Smooth muscle cell (in vitro differentiated cells): Measurements from ENCODE around the gene ZNF862. TPM values are rescaled to one million over a fixed set of nuclear protein-coding genes. Genes with fewer than 3 reads are reported as not detected.

Experiments
- DNase-seq: peaks from one replicate; lab custom pipeline; 2025; ENCODE audit not compliant: unreplicated experiment; lab: John Stamatoyannopoulos, UW
- H2AFZ ChIP-seq: fragments of 200-600 bp; sonication (generic); 2 replicates; pipeline ENCODE4 v1.6.0; 2016; ENCODE audit warnings: antibody characterized with exemption, low read depth, mild to moderate bottlenecking
- H3F3A ChIP-seq: fragments of 200-600 bp; sonication (generic); 2 replicates; pipeline ENCODE4 v1.6.0; 2017; ENCODE audit warnings: antibody characterized with exemption, low read depth
- H3K27ac ChIP-seq: fragments of 200-600 bp; sonication (generic); 2 replicates; pipeline ENCODE4 v1.5.1; 2016; ENCODE audit warnings: low read depth, mild to moderate bottlenecking
- H3K27me3 ChIP-seq: fragments of 200-600 bp; sonication (generic); 2 replicates; pipeline ENCODE4 v1.6.1; 2016; ENCODE audit warnings: low read depth, mild to moderate bottlenecking
- H3K36me3 ChIP-seq: fragments of 200-600 bp; sonication (generic); 2 replicates; pipeline ENCODE4 v1.5.1; 2016; ENCODE audit warnings: low read depth
- H3K4me1 ChIP-seq: fragments of 200-600 bp; sonication (generic); 2 replicates; pipeline ENCODE4 v1.5.1; 2016; ENCODE audit warnings: low read depth
- H3K4me2 ChIP-seq: fragments of 200-600 bp; sonication (generic); 2 replicates; pipeline ENCODE4 v1.6.0; 2016; ENCODE audit warnings: mild to moderate bottlenecking
- H3K4me3 ChIP-seq: fragments of 200-600 bp; sonication (generic); 2 replicates; pipeline ENCODE4 v1.5.1; 2016; ENCODE audit warnings: mild to moderate bottlenecking
- H3K79me2 ChIP-seq: fragments of 200-600 bp; sonication (generic); 2 replicates; pipeline ENCODE4 v1.6.0; 2016; ENCODE audit warnings: low read depth, mild to moderate bottlenecking
- H3K9ac ChIP-seq: fragments of 200-600 bp; sonication (generic); 2 replicates; pipeline ENCODE4 v1.6.0; 2016; ENCODE audit warnings: low read depth
- H3K9me3 ChIP-seq: fragments of 200-600 bp; sonication (generic); replicated peaks from 2 replicates; pipeline ENCODE4 v1.5.1; 2016; ENCODE audit warnings: low read depth
- H4K20me1 ChIP-seq: fragments of 200-600 bp; sonication (generic); 2 replicates; pipeline ENCODE4 v1.6.0; 2016; ENCODE audit warnings: low read depth
- WGBS: methylation state at CpG from one replicate; pipeline ENCODE4 v1.1.7; 2016; ENCODE audit warnings: low lambda C conversion rate; 5-methylcytosine and 5-hydroxymethylcytosine counted together
- polyA plus RNA-seq: library from polyadenylated mRNA; unstranded; fragments of >200 nt; fragmentation: Nextera tagmentation; extraction: Ambion mirVana; gene quantifications from 2 replicates; pipeline ENCODE4 v1.2.1, GENCODE V29; 2016
- total RNA-seq: library from RNA; depleted of rRNA; stranded (reverse); fragments of >200 nt; gene quantifications from 2 replicates; pipeline ENCODE4 v1.2.3, GENCODE V29; 2014
- TF ChIP-seq, protein P1 (sequence below): fragments of 200-600 bp; sonication (generic); IDR thresholded peaks from 2 replicates; pipeline ENCODE4 v1.5.1; 2017; ENCODE audit warnings: borderline replicate concordance, mild to moderate bottlenecking, antibody characterized with exemption; ENCODE audit not compliant: insufficient read depth, poor library complexity, severe bottlenecking

ZNF862 gene
- total and polyA plus RNA-seq, 2 experiments from 2014 or later, result 5.4 to 10.2 TPM

DNA sequence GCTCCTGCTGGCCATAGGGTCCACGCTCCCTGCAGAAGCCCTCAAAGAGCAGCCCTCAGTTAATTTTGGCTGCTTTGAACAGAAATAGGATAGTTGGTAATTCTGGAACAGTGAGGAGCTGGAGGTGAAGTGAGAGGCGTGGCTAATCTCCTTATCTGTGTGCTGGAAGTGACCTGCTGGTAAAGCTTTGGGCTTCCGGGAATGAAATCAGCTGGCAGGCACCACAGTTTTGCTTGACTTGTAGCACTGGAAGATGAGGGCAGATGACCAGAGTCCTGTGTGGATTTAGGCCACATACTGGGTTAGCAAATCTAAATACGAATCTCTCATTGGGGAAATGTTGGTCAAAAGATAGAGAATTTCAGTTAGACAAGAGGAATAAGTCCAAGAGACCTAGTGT is 45.8 kb downstream of the ZNF862 start:
- H3F3A ChIP-seq, result no peaks in the 10 kb centered on the region
- H3K36me3 ChIP-seq, result no peaks in the 10 kb centered on the region
- H3K4me2 ChIP-seq, result no peak overlapping the region
- no peak overlapping the region for H3K27ac ChIP-seq
- no peaks in the 10 kb centered on the region for H3K4me1 ChIP-seq
- H4K20me1 ChIP-seq, result no peaks in the 10 kb centered on the region
- no peaks in the 10 kb centered on the region for H3K79me2 ChIP-seq
- no peak overlapping the region for H2AFZ ChIP-seq
- no peaks in the 10 kb centered on the region for H3K27me3 ChIP-seq
- H3K9me3 ChIP-seq, result no peaks in the 10 kb centered on the region
- WGBS, result 82% methylated on average over 4 of the region's 4 CpGs
- H3K4me3 ChIP-seq, result no peak overlapping the region
- DNase-seq, result no peak
- TF ChIP-seq, protein P1, sequence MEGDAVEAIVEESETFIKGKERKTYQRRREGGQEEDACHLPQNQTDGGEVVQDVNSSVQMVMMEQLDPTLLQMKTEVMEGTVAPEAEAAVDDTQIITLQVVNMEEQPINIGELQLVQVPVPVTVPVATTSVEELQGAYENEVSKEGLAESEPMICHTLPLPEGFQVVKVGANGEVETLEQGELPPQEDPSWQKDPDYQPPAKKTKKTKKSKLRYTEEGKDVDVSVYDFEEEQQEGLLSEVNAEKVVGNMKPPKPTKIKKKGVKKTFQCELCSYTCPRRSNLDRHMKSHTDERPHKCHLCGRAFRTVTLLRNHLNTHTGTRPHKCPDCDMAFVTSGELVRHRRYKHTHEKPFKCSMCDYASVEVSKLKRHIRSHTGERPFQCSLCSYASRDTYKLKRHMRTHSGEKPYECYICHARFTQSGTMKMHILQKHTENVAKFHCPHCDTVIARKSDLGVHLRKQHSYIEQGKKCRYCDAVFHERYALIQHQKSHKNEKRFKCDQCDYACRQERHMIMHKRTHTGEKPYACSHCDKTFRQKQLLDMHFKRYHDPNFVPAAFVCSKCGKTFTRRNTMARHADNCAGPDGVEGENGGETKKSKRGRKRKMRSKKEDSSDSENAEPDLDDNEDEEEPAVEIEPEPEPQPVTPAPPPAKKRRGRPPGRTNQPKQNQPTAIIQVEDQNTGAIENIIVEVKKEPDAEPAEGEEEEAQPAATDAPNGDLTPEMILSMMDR, result no peak
- no peak overlapping the region for H3K9ac ChIP-seq

- no peaks in the 10 kb centered on the region for H3K79me2 ChIP-seq
- H3K9me3 ChIP-seq, result no peaks in the 10 kb centered on the region
- H3K9ac ChIP-seq, result no peak overlapping the region
- no peak overlapping the region for H3K4me3 ChIP-seq
- H4K20me1 ChIP-seq, result no peaks in the 10 kb centered on the region
- H3F3A ChIP-seq, result no peaks in the 10 kb centered on the region
- H3K27ac ChIP-seq, result no peak overlapping the region
- H3K4me2 ChIP-seq, result no peak overlapping the region
- H3K27me3 ChIP-seq, result no peaks in the 10 kb centered on the region
- DNase-seq, result no peak
- H2AFZ ChIP-seq, result no peak overlapping the region
- H3K36me3 ChIP-seq, result no peaks in the 10 kb centered on the region
- TF ChIP-seq, protein P1, result no peak
- no peaks in the 10 kb centered on the region for H3K4me1 ChIP-seq
- 97% methylated on average over 2 of the region's 2 CpGs for WGBS
Observed at GRCh38 chr7:149884541-149884940, 46.4 kb downstream of the ZNF862 start.

DNA sequence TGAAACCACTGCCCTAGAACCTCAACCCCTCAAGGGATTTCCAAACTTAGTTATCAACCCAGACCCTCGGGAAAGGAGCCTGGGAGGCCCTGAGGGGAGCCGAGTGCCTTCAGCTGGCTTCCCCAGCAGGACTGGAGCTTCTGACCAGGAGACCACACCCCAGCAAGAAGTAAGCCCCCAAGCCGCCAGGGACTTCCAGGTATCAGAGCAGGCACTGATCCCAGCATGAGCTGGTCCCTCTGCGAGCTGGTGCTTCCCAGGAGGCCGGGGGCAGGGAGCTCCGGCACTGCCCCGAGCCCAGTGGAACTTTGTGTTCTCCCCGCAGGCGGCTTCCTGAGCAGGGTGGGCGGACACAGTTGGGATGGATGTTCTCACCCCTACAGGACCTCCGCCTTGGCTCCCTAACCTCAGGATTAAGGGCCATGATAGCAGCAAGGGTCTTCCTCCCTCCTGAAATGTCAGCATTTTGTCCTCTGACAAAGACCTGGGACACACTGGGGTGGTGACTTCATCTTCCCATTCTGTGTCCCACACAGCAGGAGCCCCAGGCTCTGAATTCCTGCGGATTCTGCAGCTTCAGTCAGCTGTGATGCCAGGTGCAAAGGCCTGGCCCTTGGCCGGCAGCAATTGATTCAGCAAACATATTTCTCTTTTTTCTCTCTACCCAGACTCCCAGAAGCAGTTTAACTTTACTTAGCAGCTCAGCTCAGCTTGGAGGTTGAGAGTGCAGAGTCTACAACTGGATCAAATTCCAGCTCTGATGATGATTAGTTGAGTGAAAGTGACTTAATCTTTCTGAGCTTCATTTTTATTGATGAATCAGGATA is 47.2 kb downstream of the ZNF862 start:
- H2AFZ ChIP-seq, result no peak overlapping the region
- DNase-seq, result no peak
- H3K9ac ChIP-seq, result no peak overlapping the region
- no peak overlapping the region for H3K4me3 ChIP-seq
- H3K4me1 ChIP-seq, result no peaks in the 10 kb centered on the region
- no peaks in the 10 kb centered on the region for H3K79me2 ChIP-seq
- no peak overlapping the region for H3K27ac ChIP-seq
- H3K27me3 ChIP-seq, result no peaks in the 10 kb centered on the region
- H4K20me1 ChIP-seq, result no peaks in the 10 kb centered on the region
- no peaks in the 10 kb centered on the region for H3F3A ChIP-seq
- TF ChIP-seq, protein P1, result no peak
- H3K4me2 ChIP-seq, result no peak overlapping the region
- no peaks in the 10 kb centered on the region for H3K36me3 ChIP-seq
- 59% methylated on average over 13 of the region's 13 CpGs for WGBS
- no peaks in the 10 kb centered on the region for H3K9me3 ChIP-seq

- no peak for DNase-seq
- no peak overlapping the region for H3K4me3 ChIP-seq
- no peak overlapping the region for H2AFZ ChIP-seq
- H4K20me1 ChIP-seq, result no peaks in the 10 kb centered on the region
- H3F3A ChIP-seq, result no peaks in the 10 kb centered on the region
- H3K9ac ChIP-seq, result no peak overlapping the region
- H3K27ac ChIP-seq, result no peak overlapping the region
- no peak overlapping the region for H3K4me2 ChIP-seq
- H3K27me3 ChIP-seq, result no peaks in the 10 kb centered on the region
- TF ChIP-seq, protein P1, result no peak
- no peaks in the 10 kb centered on the region for H3K9me3 ChIP-seq
- H3K4me1 ChIP-seq, result no peaks in the 10 kb centered on the region
- no peaks in the 10 kb centered on the region for H3K36me3 ChIP-seq
- no peaks in the 10 kb centered on the region for H3K79me2 ChIP-seq
- WGBS, result 83% methylated on average over 4 of the region's 4 CpGs
Observed at GRCh38 chr7:149886018-149886415, 47.8 kb downstream of the ZNF862 start.
